ENCODE data around the gene SCYGR1. TPM values are rescaled to one million over a fixed set of nuclear protein-coding genes. Genes with fewer than 3 reads are reported as not detected.
"Not testable (repeated sequence)": the region's sequence is repeated elsewhere in the genome, so short reads cannot be mapped to it uniquely, and the experiment has no call there.

The SCYGR1 gene
- total RNA-seq, 2 donors from 2014 or later: not detected

- Mint-ChIP-seq H3K27ac (no peak overlapping the region), H3K27me3 (peaks cover 7 to 16% of the 10 kb centered on the region in 2 donors), H3K9me3 (no peaks in the 10 kb centered on the region), H3K36me3 (no peaks in the 10 kb centered on the region), H3K4me1 (ENCODE audit: low read depth in 2 of 2) (peaks cover 3 to 4% of the 10 kb centered on the region in 2 donors), H3K4me3 (no peak overlapping the region)
- DNase-seq (ENCODE audit: low spot score) (no peak), ATAC-seq (no peak)
Observed at GRCh38 chr2:227373389-227373788, 14.4 kb downstream of the SCYGR1 start.

GRCh38 chr2:227370791-227371312 lies 16.9 kb downstream of the SCYGR1 start:
- Mint-ChIP-seq H3K27ac (no peak overlapping the region), H3K27me3 (peaks cover 5 to 7% of the 10 kb centered on the region in 2 donors), H3K36me3 (no peaks in the 10 kb centered on the region), H3K4me1 (ENCODE audit: low read depth in 2 of 2) (peaks cover 3 to 4% of the 10 kb centered on the region in 2 donors), H3K9me3 (no peaks in the 10 kb centered on the region), H3K4me3 (no peak overlapping the region)
- ATAC-seq (no peak), DNase-seq (ENCODE audit: low spot score) (no peak)

- Mint-ChIP-seq H3K27ac (no peak overlapping the region), H3K9me3 (no peaks in the 10 kb centered on the region), H3K4me3 (no peak overlapping the region), H3K36me3 (no peaks in the 10 kb centered on the region), H3K27me3 (peaks cover 5 to 7% of the 10 kb centered on the region in 2 donors), H3K4me1 (ENCODE audit: low read depth in 2 of 2) (peaks cover 3 to 4% of the 10 kb centered on the region in 2 donors)
- DNase-seq (ENCODE audit: low spot score) (no peak), ATAC-seq (no peak)
Observed at GRCh38 chr2:227370092-227370491, 17.7 kb downstream of the SCYGR1 start.

- no peak overlapping the region for H3K27ac Mint-ChIP-seq
- H3K27me3 Mint-ChIP-seq: peaks cover 5 to 7% of the 10 kb centered on the region in 2 donors
- H3K36me3 Mint-ChIP-seq: no peaks in the 10 kb centered on the region
- ATAC-seq: no peak
- H3K4me1 Mint-ChIP-seq (ENCODE audit: low read depth in 2 of 2): peaks cover 0 to 3% of the 10 kb centered on the region in 2 donors
- no peaks in the 10 kb centered on the region for H3K9me3 Mint-ChIP-seq
- DNase-seq (ENCODE audit: low spot score): no peak
- H3K4me3 Mint-ChIP-seq: no peak overlapping the region
Observed at GRCh38 chr2:227368574-227368973, 19.2 kb downstream of the SCYGR1 start.

- ATAC-seq (no peak), DNase-seq (ENCODE audit: low spot score) (no peak)
- Mint-ChIP-seq H3K36me3 (no peaks in the 10 kb centered on the region), H3K9me3 (no peaks in the 10 kb centered on the region), H3K27me3 (no peaks in the 10 kb centered on the region), H3K27ac (no peak overlapping the region), H3K4me3 (no peak overlapping the region), H3K4me1 (ENCODE audit: low read depth in 2 of 2) (no peaks in the 10 kb centered on the region)
Observed at GRCh38 chr2:227367427-227367795, 20.3 kb downstream of the SCYGR1 start.

- no peak overlapping the region for H3K27ac Mint-ChIP-seq
- H3K9me3 Mint-ChIP-seq: no peaks in the 10 kb centered on the region
- no peaks in the 10 kb centered on the region for H3K27me3 Mint-ChIP-seq
- no peaks in the 10 kb centered on the region for H3K36me3 Mint-ChIP-seq
- DNase-seq (ENCODE audit: low spot score) (no peak), ATAC-seq (no peak)
- H3K4me1 Mint-ChIP-seq (ENCODE audit: low read depth in 2 of 2): no peaks in the 10 kb centered on the region
- no peak overlapping the region for H3K4me3 Mint-ChIP-seq
Observed at GRCh38 chr2:227366769-227367426, 20.9 kb downstream of the SCYGR1 start.

- ATAC-seq (no peak), DNase-seq (ENCODE audit: low spot score) (no peak)
- no peak overlapping the region for H3K27ac Mint-ChIP-seq
- no peaks in the 10 kb centered on the region for H3K27me3 Mint-ChIP-seq
- H3K9me3 Mint-ChIP-seq: no peaks in the 10 kb centered on the region
- H3K4me3 Mint-ChIP-seq: no peak overlapping the region
- no peaks in the 10 kb centered on the region for H3K36me3 Mint-ChIP-seq
- H3K4me1 Mint-ChIP-seq (ENCODE audit: low read depth in 2 of 2): no peaks in the 10 kb centered on the region
Observed at GRCh38 chr2:227365833-227366232, 21.9 kb downstream of the SCYGR1 start.

- DNase-seq (ENCODE audit: low spot score); H3K9me3 Mint-ChIP-seq; H3K4me3 Mint-ChIP-seq; H3K4me1 Mint-ChIP-seq (ENCODE audit: low read depth in 2 of 2); H3K27me3 Mint-ChIP-seq; H3K36me3 Mint-ChIP-seq; ATAC-seq; H3K27ac Mint-ChIP-seq: not testable (repeated sequence)
Observed at GRCh38 chr2:227364585-227365263, 23.0 kb downstream of the SCYGR1 start.

GRCh38 chr2:227363756-227364155 lies 24.0 kb downstream of the SCYGR1 start:
- H3K36me3 Mint-ChIP-seq: no peaks in the 10 kb centered on the region
- H3K9me3 Mint-ChIP-seq: no peaks in the 10 kb centered on the region
- H3K4me1 Mint-ChIP-seq (ENCODE audit: low read depth in 2 of 2): no peaks in the 10 kb centered on the region
- H3K27me3 Mint-ChIP-seq: no peaks in the 10 kb centered on the region
- H3K4me3 Mint-ChIP-seq: no peak overlapping the region
- ATAC-seq (no peak), DNase-seq (ENCODE audit: low spot score) (no peak)
- no peak overlapping the region for H3K27ac Mint-ChIP-seq

GRCh38 chr2:227360351-227360750 lies 27.4 kb downstream of the SCYGR1 start:
- Mint-ChIP-seq H3K27me3 (no peaks in the 10 kb centered on the region), H3K36me3 (peaks cover 12% of the 10 kb centered on the region), H3K4me3 (no peak overlapping the region), H3K4me1 (ENCODE audit: low read depth in 2 of 2) (no peaks in the 10 kb centered on the region), H3K27ac (no peak overlapping the region), H3K9me3 (no peaks in the 10 kb centered on the region)
- DNase-seq (ENCODE audit: low spot score) (no peak), ATAC-seq (no peak)

GRCh38 chr2:227351639-227352038 lies 36.1 kb downstream of the SCYGR1 start:
- Mint-ChIP-seq H3K27me3 (no peaks in the 10 kb centered on the region), H3K36me3 (peaks cover 10% of the 10 kb centered on the region), H3K4me1 (ENCODE audit: low read depth in 2 of 2) (no peaks in the 10 kb centered on the region), H3K4me3 (no peak overlapping the region), H3K27ac (no peak overlapping the region), H3K9me3 (no peaks in the 10 kb centered on the region)
- no peak for DNase-seq (ENCODE audit: low spot score)
- no peak for ATAC-seq

GRCh38 chr2:227349989-227350612 lies 37.6 kb downstream of the SCYGR1 start:
- Mint-ChIP-seq H3K4me1 (ENCODE audit: low read depth in 2 of 2) (no peaks in the 10 kb centered on the region), H3K9me3 (no peaks in the 10 kb centered on the region), H3K36me3 (peaks cover 4% of the 10 kb centered on the region)

GRCh38 chr2:227348324-227348723 lies 39.4 kb downstream of the SCYGR1 start:
- Mint-ChIP-seq H3K4me1 (ENCODE audit: low read depth in 2 of 2) (no peaks in the 10 kb centered on the region), H3K9me3 (no peaks in the 10 kb centered on the region), H3K27ac (no peak overlapping the region), H3K36me3 (peaks cover 4% of the 10 kb centered on the region), H3K27me3 (no peaks in the 10 kb centered on the region), H3K4me3 (no peak overlapping the region)
- ATAC-seq (no peak), DNase-seq (ENCODE audit: low spot score) (no peak)

More at GRCh38 chr2:227349989-227350612, 37.6 kb downstream of the SCYGR1 start:
- ATAC-seq: no peak
- Mint-ChIP-seq H3K27me3 (no peaks in the 10 kb centered on the region), H3K4me3 (no peak overlapping the region), H3K27ac (no peak overlapping the region)
- DNase-seq (ENCODE audit: low spot score): no peak

GRCh38 chr2:227347117-227347516 lies 40.6 kb downstream of the SCYGR1 start:
- DNase-seq (ENCODE audit: low spot score) (no peak), ATAC-seq (no peak)
- H3K9me3 Mint-ChIP-seq: no peaks in the 10 kb centered on the region
- H3K27ac Mint-ChIP-seq: no peak overlapping the region
- H3K4me1 Mint-ChIP-seq (ENCODE audit: low read depth in 2 of 2): no peaks in the 10 kb centered on the region
- H3K27me3 Mint-ChIP-seq: no peaks in the 10 kb centered on the region
- peaks cover 11% of the 10 kb centered on the region for H3K36me3 Mint-ChIP-seq
- H3K4me3 Mint-ChIP-seq: no peak overlapping the region
